Measurements from ENCODE around the gene USP19. TPM values are rescaled to one million over a fixed set of nuclear protein-coding genes. Genes with fewer than 3 reads are reported as not detected.

USP19 gene
- total and polyA plus RNA-seq, 5 donors from 2014 or later: 23.4 to 57.8 (median 26.6) TPM

DNA sequence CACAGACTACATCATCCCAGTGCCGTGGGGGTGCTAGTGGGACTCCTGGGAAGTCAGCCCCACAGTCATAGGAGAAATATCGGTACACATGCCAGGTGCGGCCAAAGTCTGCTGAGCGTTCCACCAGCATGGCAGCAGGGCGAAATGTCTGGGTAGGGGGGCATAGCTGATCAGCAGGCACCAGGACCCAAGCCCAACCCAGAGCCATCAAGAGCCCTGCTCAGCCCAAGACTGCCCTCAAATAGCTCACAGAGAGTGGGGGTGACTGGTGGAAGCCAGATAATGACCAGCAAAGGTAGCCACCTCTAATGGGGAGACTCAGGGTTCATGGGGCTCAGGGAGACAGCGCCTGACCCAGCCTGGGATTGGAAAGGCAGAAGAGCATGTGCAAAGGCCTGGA, 11.0 kb upstream of the USP19 start:
- Histone ChIP-seq H3K4me3 (ENCODE audit: low read depth, low read length) (no peak overlapping the region), H3K9me3 (ENCODE audit: control insufficient read depth in 2 of 2, low read length in 2 of 2) (no peaks in the 10 kb centered on the region), H3K4me1 (ENCODE audit: control insufficient read depth, insufficient read depth, low read length, poor library complexity, severe bottlenecking) (no peaks in the 10 kb centered on the region), H3K27me3 (ENCODE audit: control insufficient read depth, insufficient read depth, low read length) (peaks cover 2% of the 10 kb centered on the region), H3K36me3 (ENCODE audit: control insufficient read depth, insufficient read depth, low read length) (no peaks in the 10 kb centered on the region), H3K27ac (ENCODE audit: insufficient read depth, low read length, poor library complexity, severe bottlenecking) (no peak overlapping the region)
- no peaks in the 10 kb centered on the region for H3K36me3 Mint-ChIP-seq
- H3K4me1 Mint-ChIP-seq: no peaks in the 10 kb centered on the region
- peaks cover 0 to 4% (median 0%) of the 10 kb centered on the region in 7 donors for H3K9me3 Mint-ChIP-seq
- H3K4me3 Mint-ChIP-seq: no peak overlapping the region
- no peak overlapping the region for H3K27ac Mint-ChIP-seq
- no peak for DNase-seq
- H3K27me3 Mint-ChIP-seq: peaks cover 18% of the 10 kb centered on the region
- no peak for ATAC-seq (ENCODE audit: low read depth in 2 of 2)

GRCh38 chr3:49131040-49131439, 10.4 kb upstream of the USP19 start:
- H3K9me3 Mint-ChIP-seq: peaks cover 0 to 4% (median 0%) of the 10 kb centered on the region in 7 donors
- H3K36me3 ChIP-seq (ENCODE audit: control insufficient read depth, insufficient read depth, low read length): no peaks in the 10 kb centered on the region
- no peak overlapping the region for H3K27ac Mint-ChIP-seq
- H3K4me3 ChIP-seq (ENCODE audit: low read depth, low read length): no peak overlapping the region
- ATAC-seq (ENCODE audit: low read depth in 2 of 2): no peak
- H3K4me3 Mint-ChIP-seq: no peak overlapping the region
- H3K4me1 Mint-ChIP-seq: no peaks in the 10 kb centered on the region
- H3K27me3 Mint-ChIP-seq: peaks cover 18% of the 10 kb centered on the region
- no peak overlapping the region for H3K27ac ChIP-seq (ENCODE audit: insufficient read depth, low read length, poor library complexity, severe bottlenecking)
- no peaks in the 10 kb centered on the region for H3K4me1 ChIP-seq (ENCODE audit: control insufficient read depth, insufficient read depth, low read length, poor library complexity, severe bottlenecking)
- no peaks in the 10 kb centered on the region for H3K36me3 Mint-ChIP-seq
- no peaks in the 10 kb centered on the region for H3K9me3 ChIP-seq (ENCODE audit: control insufficient read depth in 2 of 2, low read length in 2 of 2)
- peaks cover 2% of the 10 kb centered on the region for H3K27me3 ChIP-seq (ENCODE audit: control insufficient read depth, insufficient read depth, low read length)
- no peak for DNase-seq

GRCh38 chr3:49124991-49125670, 4.5 kb upstream of the USP19 start:
- Mint-ChIP-seq H3K4me1 (peaks cover 0 to 5% (median under 1%) of the 10 kb centered on the region in 4 donors), H3K27ac (peak overlapping the region in 1 of 3 donors; percentile 49), H3K36me3 (no peaks in the 10 kb centered on the region), H3K9me3 (peaks cover 0 to 2% (median 0%) of the 10 kb centered on the region in 7 donors), H3K27me3 (peaks cover 1% of the 10 kb centered on the region), H3K4me3 (no peak overlapping the region)
- DNase-seq: no peak
- H3K36me3 ChIP-seq (ENCODE audit: control insufficient read depth, insufficient read depth, low read length): no peaks in the 10 kb centered on the region
- no peaks in the 10 kb centered on the region for H3K9me3 ChIP-seq (ENCODE audit: control insufficient read depth in 2 of 2, low read length in 2 of 2)
- H3K4me3 ChIP-seq (ENCODE audit: low read depth, low read length): no peak overlapping the region
- no peaks in the 10 kb centered on the region for H3K27me3 ChIP-seq (ENCODE audit: control insufficient read depth, insufficient read depth, low read length)
- H3K27ac ChIP-seq (ENCODE audit: insufficient read depth, low read length, poor library complexity, severe bottlenecking): no peak overlapping the region
- no peak for ATAC-seq (ENCODE audit: low read depth in 2 of 2)
- H3K4me1 ChIP-seq (ENCODE audit: control insufficient read depth, insufficient read depth, low read length, poor library complexity, severe bottlenecking): peaks cover 12% of the 10 kb centered on the region

GRCh38 chr3:49124203-49124602, 3.6 kb upstream of the USP19 start:
- DNase-seq (no peak), ATAC-seq (ENCODE audit: low read depth in 2 of 2) (no peak)
- H3K9me3 Mint-ChIP-seq: peaks cover 0 to 2% (median 0%) of the 10 kb centered on the region in 7 donors
- H3K27me3 ChIP-seq (ENCODE audit: control insufficient read depth, insufficient read depth, low read length): no peaks in the 10 kb centered on the region
- no peaks in the 10 kb centered on the region for H3K9me3 ChIP-seq (ENCODE audit: control insufficient read depth in 2 of 2, low read length in 2 of 2)
- peaks cover 21% of the 10 kb centered on the region for H3K4me1 ChIP-seq (ENCODE audit: control insufficient read depth, insufficient read depth, low read length, poor library complexity, severe bottlenecking)
- H3K4me3 Mint-ChIP-seq: no peak overlapping the region
- H3K4me3 ChIP-seq (ENCODE audit: low read depth, low read length): no peak overlapping the region
- no peak overlapping the region for H3K27ac Mint-ChIP-seq
- H3K36me3 Mint-ChIP-seq: no peaks in the 10 kb centered on the region
- H3K36me3 ChIP-seq (ENCODE audit: control insufficient read depth, insufficient read depth, low read length): no peaks in the 10 kb centered on the region
- peaks cover 5% of the 10 kb centered on the region for H3K27me3 Mint-ChIP-seq
- no peak overlapping the region for H3K27ac ChIP-seq (ENCODE audit: insufficient read depth, low read length, poor library complexity, severe bottlenecking)
- peaks cover 0 to 13% (median 5%) of the 10 kb centered on the region in 4 donors for H3K4me1 Mint-ChIP-seq

DNA sequence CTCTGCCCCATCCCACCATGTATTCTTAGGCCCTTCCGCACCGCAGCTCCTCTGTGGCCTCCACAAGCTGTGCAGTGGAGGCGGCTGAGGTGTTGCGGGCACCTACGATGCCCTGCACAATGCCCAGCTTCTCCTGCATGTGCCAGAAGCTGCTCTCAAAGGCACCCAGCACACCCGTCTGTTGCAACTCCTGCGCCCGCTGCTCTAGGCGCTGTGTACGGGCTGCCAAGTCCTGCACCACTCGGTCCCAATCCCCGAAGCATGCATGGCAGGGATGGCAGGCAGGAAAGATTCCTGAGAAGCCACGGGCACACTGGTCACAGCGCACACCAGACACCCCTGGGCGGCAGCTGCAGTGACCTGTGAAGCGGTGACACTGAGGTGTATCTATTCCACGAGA, 3.1 kb upstream of the USP19 start:
- H3K4me3 ChIP-seq (ENCODE audit: low read depth, low read length): no peak overlapping the region
- peak overlapping the region in 1 of 4 donors; percentile 19 for H3K4me3 Mint-ChIP-seq
- H3K9me3 ChIP-seq (ENCODE audit: control insufficient read depth in 2 of 2, low read length in 2 of 2): no peaks in the 10 kb centered on the region
- peaks cover 0 to 17% (median 5%) of the 10 kb centered on the region in 4 donors for H3K4me1 Mint-ChIP-seq
- H3K9me3 Mint-ChIP-seq: peaks cover 0 to 2% (median 0%) of the 10 kb centered on the region in 7 donors
- no peaks in the 10 kb centered on the region for H3K36me3 Mint-ChIP-seq
- no peak overlapping the region for H3K27ac Mint-ChIP-seq
- H3K36me3 ChIP-seq (ENCODE audit: control insufficient read depth, insufficient read depth, low read length): peaks cover 3% of the 10 kb centered on the region
- H3K4me1 ChIP-seq (ENCODE audit: control insufficient read depth, insufficient read depth, low read length, poor library complexity, severe bottlenecking): peaks cover 26% of the 10 kb centered on the region
- no peak overlapping the region for H3K27ac ChIP-seq (ENCODE audit: insufficient read depth, low read length, poor library complexity, severe bottlenecking)
- ATAC-seq (ENCODE audit: low read depth in 2 of 2) (no peak), DNase-seq (no peak)
- no peaks in the 10 kb centered on the region for H3K27me3 ChIP-seq (ENCODE audit: control insufficient read depth, insufficient read depth, low read length)
- H3K27me3 Mint-ChIP-seq: peaks cover 5% of the 10 kb centered on the region

- no peak overlapping the region for H3K4me3 ChIP-seq (ENCODE audit: low read depth, low read length)
- Mint-ChIP-seq H3K27me3 (peaks cover 5% of the 10 kb centered on the region), H3K27ac (peak overlapping the region in 2 of 3 donors; percentile 14 to 67), H3K4me1 (peaks cover 0 to 17% (median 5%) of the 10 kb centered on the region in 4 donors), H3K36me3 (no peaks in the 10 kb centered on the region), H3K9me3 (peaks cover 0 to 2% (median 0%) of the 10 kb centered on the region in 7 donors), H3K4me3 (peak overlapping the region in 1 of 4 donors; percentile 19)
- no peak for ATAC-seq (ENCODE audit: low read depth in 2 of 2)
- H3K27ac ChIP-seq (ENCODE audit: insufficient read depth, low read length, poor library complexity, severe bottlenecking): no peak overlapping the region
- peaks cover 26% of the 10 kb centered on the region for H3K4me1 ChIP-seq (ENCODE audit: control insufficient read depth, insufficient read depth, low read length, poor library complexity, severe bottlenecking)
- H3K36me3 ChIP-seq (ENCODE audit: control insufficient read depth, insufficient read depth, low read length): peaks cover 8% of the 10 kb centered on the region
- no peaks in the 10 kb centered on the region for H3K9me3 ChIP-seq (ENCODE audit: control insufficient read depth in 2 of 2, low read length in 2 of 2)
- DNase-seq: no peak
- H3K27me3 ChIP-seq (ENCODE audit: control insufficient read depth, insufficient read depth, low read length): no peaks in the 10 kb centered on the region
These were observed 2.4 kb upstream of the USP19 start for GRCh38 chr3:49122886-49123545.

DNA sequence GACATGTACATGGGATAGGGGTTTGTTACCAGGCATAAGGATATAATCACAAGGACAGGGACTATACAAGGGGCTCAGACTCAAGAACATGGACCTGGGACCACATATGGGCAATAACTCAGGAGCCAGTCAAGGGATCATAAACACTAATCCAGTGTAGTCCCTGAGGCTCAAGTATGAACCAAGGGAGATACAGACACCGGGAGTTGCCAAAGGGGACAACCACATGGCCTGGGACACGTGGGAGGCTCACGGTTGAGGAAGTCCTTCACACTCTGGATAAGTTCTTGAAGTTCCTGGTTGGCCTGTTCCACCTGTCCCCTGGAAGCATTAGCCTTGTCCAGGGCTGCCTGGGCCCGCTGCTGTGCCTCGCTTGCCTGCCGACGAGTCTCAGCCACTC, 1.8 kb upstream of the USP19 start:
- H3K4me3 Mint-ChIP-seq: peak overlapping the region in 3 of 4 donors; percentile 88 to 89 (median 89)
- peak overlapping the region; percentile 84 to 94 (median 88) for H3K27ac Mint-ChIP-seq
- ATAC-seq (ENCODE audit: low read depth in 2 of 2): no peak

More for the DNA sequence above, 1.8 kb upstream of the USP19 start:
- Histone ChIP-seq H3K9me3 (ENCODE audit: control insufficient read depth in 2 of 2, low read length in 2 of 2) (no peaks in the 10 kb centered on the region), H3K36me3 (ENCODE audit: control insufficient read depth, insufficient read depth, low read length) (peaks cover 14% of the 10 kb centered on the region), H3K4me3 (ENCODE audit: low read depth, low read length) (no peak overlapping the region), H3K27ac (ENCODE audit: insufficient read depth, low read length, poor library complexity, severe bottlenecking) (no peak overlapping the region), H3K27me3 (ENCODE audit: control insufficient read depth, insufficient read depth, low read length) (no peaks in the 10 kb centered on the region), H3K4me1 (ENCODE audit: control insufficient read depth, insufficient read depth, low read length, poor library complexity, severe bottlenecking) (peaks cover 26% of the 10 kb centered on the region)
- peaks cover 5% of the 10 kb centered on the region for H3K27me3 Mint-ChIP-seq
- no peak for DNase-seq
- H3K4me1 Mint-ChIP-seq: peaks cover 0 to 19% (median 5%) of the 10 kb centered on the region in 4 donors
- H3K36me3 Mint-ChIP-seq: no peaks in the 10 kb centered on the region
- peaks cover 0 to 2% (median 0%) of the 10 kb centered on the region in 7 donors for H3K9me3 Mint-ChIP-seq

Data from CD4-positive, CD25-positive, alpha-beta regulatory T cell (primary cell).